H1 (cell line): ENCODE results near the gene ARHGEF19. TPM values are rescaled to one million over a fixed set of nuclear protein-coding genes. Genes with fewer than 3 reads are reported as not detected.

Experiments used
- CTCF ChIA-PET: fragments of 300-600 bp; sonication (Branson Sonifier 250); formaldehyde crosslinking; loops from one replicate; lab custom pipeline; 2021; ENCODE audit not compliant: partially characterized antibody; lab: Charles Lee
- POLR2A ChIA-PET: fragments of 300-600 bp; sonication (Branson Sonifier 250); formaldehyde crosslinking; loops from one replicate; lab custom pipeline; 2021; ENCODE audit warnings: inconsistent platforms; ENCODE audit not compliant: partially characterized antibody; lab: Charles Lee
- DNase-seq, 2 experiments: peaks; one replicate each; pipeline versions ENCODE4 v3.0.0 to v3.0.0-alpha.2; 2010 to 2022; ENCODE audit warnings: low spot score in 2 of 2, low read depth in 1 of 2, mixed read lengths in 1 of 2
- FAIRE-seq: peaks from 2 replicates; lab custom pipeline; 2011; peaks lifted over from hg19 to GRCh38; lab: Jason Lieb, UNC
- H2AFZ ChIP-seq: 2 replicates; pipeline ENCODE4 v1.8.1; 2012; ENCODE audit warnings: low read length, inconsistent platforms
- H2AK5ac ChIP-seq: 2 replicates; pipeline ENCODE4 v1.6.1; 2013; ENCODE audit warnings: low read depth, low read length
- H2BK120ac ChIP-seq: replicated peaks from 2 replicates; pipeline ENCODE3; 2013; ENCODE audit warnings: low read depth, low read length, inconsistent platforms
- H2BK12ac ChIP-seq: 2 replicates; pipeline ENCODE4 v1.6.1; 2013; ENCODE audit warnings: low read depth, low read length
- H2BK15ac ChIP-seq: 2 replicates; pipeline ENCODE4 v1.6.1; 2013; ENCODE audit warnings: low read length
- H2BK20ac ChIP-seq: 2 replicates; pipeline ENCODE4 v1.6.1; 2013; ENCODE audit warnings: low read length
- H2BK5ac ChIP-seq: 2 replicates; pipeline ENCODE4 v1.6.1; 2013; ENCODE audit warnings: low read depth, low read length
- H3K14ac ChIP-seq: 2 replicates; pipeline ENCODE4 v1.6.1; 2013; ENCODE audit warnings: inconsistent platforms; ENCODE audit not compliant: insufficient read length
- H3K18ac ChIP-seq: 2 replicates; pipeline ENCODE4 v1.6.1; 2013; ENCODE audit warnings: low read length; ENCODE audit errors: extremely low read depth
- H3K23ac ChIP-seq: 2 replicates; pipeline ENCODE4 v1.6.1; 2013; ENCODE audit warnings: inconsistent platforms; ENCODE audit not compliant: insufficient read length
- H3K23me2 ChIP-seq: 2 replicates; pipeline ENCODE4 v1.6.1; 2013; ENCODE audit warnings: low read depth, low read length
- H3K27ac ChIP-seq: 2 replicates; pipeline ENCODE4 v1.6.1; 2011; ENCODE audit warnings: low read depth, low read length, inconsistent platforms
- H3K27me3 ChIP-seq, 4 experiments: replicated peaks in 1 of 4; 1 replicate in 1 of 4; 2 replicates in 3 of 4; pipeline versions ENCODE4 v1.6.1 to v1.8.1; 2011 to 2013; ENCODE audit warnings: low read length in 3 of 4, mild to moderate bottlenecking in 3 of 4, inconsistent platforms in 2 of 4, mixed read lengths in 2 of 4, moderate library complexity in 1 of 4; ENCODE audit not compliant: control insufficient read depth in 3 of 4, insufficient read depth in 3 of 4; ENCODE audit errors: extremely low read depth in 1 of 4
- H3K36me3 ChIP-seq, 4 experiments: 2 replicates each; pipeline versions ENCODE4 v1.6.1 to v1.8.1; 2011 to 2013; ENCODE audit warnings: mild to moderate bottlenecking in 4 of 4, low read length in 3 of 4, moderate library complexity in 2 of 4, control low read depth in 1 of 4, inconsistent platforms in 1 of 4; ENCODE audit not compliant: insufficient read depth in 4 of 4, control insufficient read depth in 2 of 4
- H3K4ac ChIP-seq: replicated peaks from 2 replicates; pipeline ENCODE3; 2013; ENCODE audit warnings: low read length, low read depth, mixed read lengths, inconsistent platforms; ENCODE audit not compliant: insufficient read length
- H3K4me1 ChIP-seq, 4 experiments: replicated peaks in 1 of 4; 1 replicate in 1 of 4; 2 replicates in 3 of 4; pipeline versions ENCODE4 v1.6.1 to v1.8.1; 2011 to 2013; ENCODE audit warnings: low read length in 3 of 4, inconsistent platforms in 2 of 4, mixed read lengths in 1 of 4; ENCODE audit not compliant: insufficient read depth in 4 of 4, control insufficient read depth in 3 of 4
- H3K4me2 ChIP-seq, 2 experiments: 2 replicates each; pipeline versions ENCODE4 v1.6.1 to v1.8.1; 2011 to 2013; ENCODE audit warnings: low read depth in 2 of 2, low read length in 2 of 2, control low read depth in 1 of 2, inconsistent platforms in 1 of 2, mild to moderate bottlenecking in 1 of 2; ENCODE audit not compliant: insufficient read depth in 1 of 2
- H3K4me3 ChIP-seq, 4 experiments: fragments of 200-600, 300-600 bp in 1 of 4; sonication (generic), shearing (Covaris generic), sonication (Bioruptor Twin) in 1 of 4; 2 replicates each; pipeline versions ENCODE4 v1.5.1 to v1.8.1; 2011 to 2016; ENCODE audit warnings: low read length in 4 of 4, low read depth in 3 of 4, control low read depth in 2 of 4, inconsistent platforms in 2 of 4, mild to moderate bottlenecking in 2 of 4, mixed read lengths in 1 of 4, moderate library complexity in 1 of 4; ENCODE audit not compliant: insufficient read depth in 2 of 4; ENCODE audit errors: extremely low read depth in 1 of 4
- H3K56ac ChIP-seq: replicated peaks from 2 replicates; pipeline ENCODE3; 2013; ENCODE audit warnings: low read depth, mild to moderate bottlenecking, mixed read lengths, low read length, inconsistent platforms; ENCODE audit not compliant: insufficient read length
- H3K79me1 ChIP-seq: 2 replicates; pipeline ENCODE4 v1.6.1; 2013; ENCODE audit warnings: low read depth, low read length, control low read depth
- H3K79me2 ChIP-seq, 2 experiments: 2 replicates each; pipeline versions ENCODE4 v1.6.1 to v1.8.1; 2012 to 2013; ENCODE audit warnings: low read length in 2 of 2, mild to moderate bottlenecking in 2 of 2, inconsistent platforms in 1 of 2; ENCODE audit not compliant: insufficient read depth in 2 of 2, control insufficient read depth in 1 of 2
- H3K9ac ChIP-seq, 4 experiments: replicated peaks in 1 of 4; 1 replicate in 1 of 4; 2 replicates in 3 of 4; pipeline versions ENCODE4 v1.6.1 to v1.8.1; 2011 to 2013; ENCODE audit warnings: low read depth in 3 of 4, low read length in 3 of 4, control low read depth in 2 of 4, mild to moderate bottlenecking in 2 of 4, moderate library complexity in 2 of 4, inconsistent platforms in 1 of 4; ENCODE audit errors: extremely low read depth in 1 of 4
- H3K9me3 ChIP-seq, 2 experiments: 2 replicates each; pipeline versions ENCODE4 v1.6.1 to v1.8.1; 2012 to 2013; ENCODE audit warnings: mild to moderate bottlenecking in 2 of 2, moderate library complexity in 2 of 2, control low read depth in 1 of 2, inconsistent platforms in 1 of 2, low read depth in 1 of 2, low read length in 1 of 2, mixed read lengths in 1 of 2; ENCODE audit not compliant: insufficient read depth in 2 of 2
- H4K20me1 ChIP-seq, 2 experiments: replicated peaks in 1 of 2; 2 replicates each; pipeline versions ENCODE3 to v1.8.1; 2011 to 2013; ENCODE audit warnings: inconsistent platforms in 2 of 2, low read length in 2 of 2, mild to moderate bottlenecking in 1 of 2; ENCODE audit not compliant: insufficient read depth in 2 of 2, control insufficient read depth in 1 of 2
- H4K5ac ChIP-seq: 2 replicates; pipeline ENCODE4 v1.6.1; 2013; ENCODE audit warnings: low read length, low read depth, mixed read lengths, inconsistent platforms; ENCODE audit not compliant: insufficient read length
- H4K8ac ChIP-seq: 2 replicates; pipeline ENCODE4 v1.8.0; 2013; ENCODE audit warnings: mild to moderate bottlenecking, moderate library complexity, low read length, inconsistent platforms; ENCODE audit not compliant: insufficient read depth; ENCODE audit errors: extremely low read depth
- H4K91ac ChIP-seq: replicated peaks from 2 replicates; pipeline ENCODE3; 2013; ENCODE audit warnings: low read length, mixed read lengths, inconsistent platforms; ENCODE audit not compliant: insufficient read length
- BACH1 ChIP-seq: IDR thresholded peaks from 2 replicates; pipeline ENCODE4 v1.6.1; 2012; ENCODE audit warnings: low read length, improper control_type of control experiment
- CEBPB ChIP-seq: IDR thresholded peaks from 2 replicates; pipeline ENCODE4 v1.6.1; 2012; ENCODE audit warnings: low read depth, low read length
- CREB1 ChIP-seq: IDR thresholded peaks from 2 replicates; pipeline ENCODE4 v1.6.1; 2012; ENCODE audit warnings: inconsistent platforms
- EZH2 ChIP-seq: fragments of 200-600 bp; sonication (generic); IDR thresholded peaks from 2 replicates; pipeline ENCODE4 v1.7.1; 2012; ENCODE audit warnings: low read depth, mild to moderate bottlenecking, moderate library complexity, low read length, inconsistent platforms; ENCODE audit not compliant: severe bottlenecking
- JUND ChIP-seq: IDR thresholded peaks from 2 replicates; pipeline ENCODE4 v1.6.1; 2011; ENCODE audit warnings: mild to moderate bottlenecking, improper control_type of control experiment, low read length
- NRF1 ChIP-seq: IDR thresholded peaks from 2 replicates; pipeline ENCODE4 v1.6.1; 2011; ENCODE audit warnings: mild to moderate bottlenecking, low read depth, low read length, improper control_type of control experiment
- TAF1 ChIP-seq: IDR thresholded peaks from 2 replicates; pipeline ENCODE4 v1.6.1; 2011; ENCODE audit warnings: mild to moderate bottlenecking, low read depth, low read length
- TEAD4 ChIP-seq: IDR thresholded peaks from 2 replicates; pipeline ENCODE4 v1.6.1; 2012; ENCODE audit warnings: low read depth, low read length, inconsistent platforms, mixed read lengths
- WGBS, 2 experiments: shearing (Covaris generic) in 1 of 2; methylation state at CpG; one replicate each; pipeline versions ENCODE4 v1.1.6 to v1.1.7; 2013 to 2015; ENCODE audit warnings: low lambda C conversion rate in 2 of 2, mixed read lengths in 2 of 2, inconsistent platforms in 1 of 2, low coverage in 1 of 2, missing lambda C conversion rate in 1 of 2; ENCODE audit not compliant: insufficient replicate concordance in 2 of 2, insufficient coverage in 1 of 2, insufficient read length in 1 of 2; ENCODE audit errors: extremely low coverage in 1 of 2, missing lambda C conversion rate in 1 of 2; 5-methylcytosine and 5-hydroxymethylcytosine counted together
- polyA plus RNA-seq, 7 experiments: library from polyadenylated mRNA; depleted of rRNA in 3 of 7; stranded (reverse) in 5 of 7; unstranded in 2 of 7; fragments of >200 nt in 5 of 7; fragments of 200-250 nt in 2 of 7; gene quantifications; 1 replicate in 5 of 7; 2 replicates in 1 of 7; 4 replicates in 1 of 7; pipeline versions ENCODE4 v1.2.1 to v1.2.3, GENCODE V29; 2011 to 2013; ENCODE audit warnings: missing spikeins in 2 of 7, mixed read lengths in 2 of 7
- total RNA-seq: library from RNA; stranded (reverse); fragmentation: NEBNext Ultra II Directional; extraction: Animal tissue kit (Norgen Biotek cat#: 25700); gene quantifications from 2 replicates; pipeline ENCODE4 v1.2.1, GENCODE V29; 2021
- TF ChIP-seq, protein P1 (sequence below): IDR thresholded peaks from 2 replicates; pipeline ENCODE4 v1.6.1; 2011; ENCODE audit warnings: low read depth, mild to moderate bottlenecking, low read length; ENCODE audit not compliant: insufficient read depth

The ARHGEF19 gene
- total and polyA plus RNA-seq, 2 of the 8 experiments (the other 6 are each of a cell fraction or from before 2014, with no cell fraction given) = 47.5 to 56.4 TPM

DNA sequence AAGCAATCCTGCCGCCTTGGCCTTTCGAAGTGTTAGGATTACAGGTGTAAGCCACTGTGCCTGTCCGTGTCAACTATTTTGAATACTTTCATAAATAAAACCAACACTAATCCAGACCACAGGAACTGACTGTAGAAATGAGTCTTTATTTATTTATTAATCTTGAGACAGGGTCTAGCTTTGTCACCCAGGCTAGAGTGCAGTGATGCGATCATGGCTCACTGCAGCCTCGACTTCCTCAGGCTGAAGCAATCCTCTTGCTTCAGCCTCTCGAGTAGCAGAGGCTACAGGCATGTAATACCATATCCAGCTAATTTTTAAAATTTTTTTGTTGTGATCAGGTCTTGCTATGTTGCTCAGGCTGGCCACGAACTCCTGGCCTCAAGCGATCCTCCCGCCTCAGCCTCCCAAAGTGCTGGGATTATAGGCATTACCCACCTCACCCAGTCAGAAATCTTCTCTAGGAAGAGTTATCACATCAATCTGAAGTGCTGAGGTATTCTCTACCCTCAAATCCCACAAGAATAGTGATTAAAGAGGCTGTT lies 46.2 kb upstream of the ARHGEF19 start:
- H2BK20ac ChIP-seq = no peak overlapping the region
- no peak overlapping the region for H3K23ac ChIP-seq
- H3K14ac ChIP-seq = no peak overlapping the region
- WGBS, 2 experiments = 93% methylated on average over 9 of the region's 9 CpGs; no CpG with 5 or more reads in 1 of the 2 experiments
- H2AFZ ChIP-seq = no peak overlapping the region
- H3K36me3 ChIP-seq = peaks cover 0 to 3% (median 1%) of the 10 kb centered on the region in 4 experiments; a peak in 2 of 8 replicates
- no peak overlapping the region for H3K4me3 ChIP-seq
- H3K79me1 ChIP-seq = no peaks in the 10 kb centered on the region
- no peak overlapping the region for H2AK5ac ChIP-seq
- H2BK15ac ChIP-seq = no peak overlapping the region
- no peak overlapping the region for H4K91ac ChIP-seq
- ChIA-PET POLR2A (interaction anchor here (1.0 kb wide), 1 partner anchor 10 kb away, joined by 3 read pairs; no protein-coding TSS in a partner anchor), CTCF (no interaction called here)
- H2BK5ac ChIP-seq = no peak overlapping the region
- no peaks in the 10 kb centered on the region for H3K23me2 ChIP-seq
- no peak overlapping the region for H2BK120ac ChIP-seq
- H3K56ac ChIP-seq = no peak overlapping the region
- no peaks in the 10 kb centered on the region for H3K9me3 ChIP-seq
- no peak overlapping the region for H3K4ac ChIP-seq
- H3K18ac ChIP-seq = no peak overlapping the region
- peaks cover 0 to 3% of the 10 kb centered on the region in 2 experiments; a peak in 1 of 4 replicates for H3K79me2 ChIP-seq
- H3K4me2 ChIP-seq = no peak overlapping the region
- no peaks in the 10 kb centered on the region; a peak in 1 of 7 replicates for H3K4me1 ChIP-seq
- no peak overlapping the region for H4K5ac ChIP-seq
- no peak overlapping the region for H2BK12ac ChIP-seq
- no peak overlapping the region for H3K9ac ChIP-seq
- FAIRE-seq = no peak
- no peak overlapping the region for H4K8ac ChIP-seq
- no peak overlapping the region for H3K27ac ChIP-seq
- no peaks in the 10 kb centered on the region for H4K20me1 ChIP-seq
- DNase-seq = no peak
- H3K27me3 ChIP-seq = no peaks in the 10 kb centered on the region
- TF ChIP-seq, protein P1, sequence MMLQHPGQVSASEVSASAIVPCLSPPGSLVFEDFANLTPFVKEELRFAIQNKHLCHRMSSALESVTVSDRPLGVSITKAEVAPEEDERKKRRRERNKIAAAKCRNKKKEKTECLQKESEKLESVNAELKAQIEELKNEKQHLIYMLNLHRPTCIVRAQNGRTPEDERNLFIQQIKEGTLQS = no peak
- TF ChIP-seq TEAD4 = no peak
- TF ChIP-seq TAF1 = no peak
- no peak for TF ChIP-seq BACH1
- no peak for TF ChIP-seq NRF1
- no peak for TF ChIP-seq JUND
- no peak for TF ChIP-seq CEBPB
- TF ChIP-seq CREB1 = no peak
- TF ChIP-seq EZH2 = no peak
